ENCODE results near the gene PARP4. TPM values are rescaled to one million over a fixed set of nuclear protein-coding genes. Genes with fewer than 3 reads are reported as not detected.

PARP4 gene
- total RNA-seq, 2 experiments from 2014 or later: 34.4 to 48.5 TPM

DNA sequence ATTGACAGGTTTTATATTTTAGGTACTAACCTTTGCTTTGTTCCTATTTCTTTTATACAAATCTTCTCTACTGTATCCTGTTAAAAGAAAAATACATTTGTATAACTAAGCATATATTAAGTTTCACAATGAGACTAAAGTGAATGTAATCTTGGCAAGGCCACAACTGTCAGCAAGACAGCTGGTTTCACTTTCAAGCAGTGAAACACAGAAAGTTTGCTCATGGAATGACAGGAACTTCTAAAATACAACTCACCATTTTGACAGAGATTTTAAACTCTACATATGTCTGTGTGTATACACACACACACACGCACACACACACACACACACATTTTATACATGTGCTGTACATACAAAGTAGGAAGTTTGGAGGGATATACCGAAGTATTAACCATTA, 53.3 kb downstream of the PARP4 start:
- H4K20me1 ChIP-seq (ENCODE audit: insufficient read depth, low read length): no peaks in the 10 kb centered on the region
- BruUV-seq (replicated peaks): no TSS peak
- H3K36me3 ChIP-seq (ENCODE audit: insufficient read depth, low read length): peaks cover 65% of the 10 kb centered on the region
- no peak for DNase-seq (ENCODE audit: low spot score)
- no peaks in the 10 kb centered on the region for H3K4me1 ChIP-seq (ENCODE audit: insufficient read depth, low read length, poor library complexity, severe bottlenecking)
- H3K9me3 ChIP-seq (ENCODE audit: low read length): no peaks in the 10 kb centered on the region
- H3K9me2 ChIP-seq (ENCODE audit: insufficient read depth, low read length): no peaks in the 10 kb centered on the region
- POLR2A ChIA-PET: interaction anchor here (0.7 kb wide), 1 partner anchor 182 kb away, joined by 3 read pairs; no protein-coding TSS in a partner anchor
- H3K27ac ChIP-seq (ENCODE audit: low read depth, low read length, poor library complexity, severe bottlenecking): no peak overlapping the region
- CTCF ChIA-PET (ENCODE audit: unreplicated experiment): no interaction called here
- no peak for TF ChIP-seq EZH2phosphoT487 (IDR thresholded peaks at IDR 0.05; ENCODE audit: borderline replicate concordance, low read depth, low read length)
- TF ChIP-seq, protein P1, sequence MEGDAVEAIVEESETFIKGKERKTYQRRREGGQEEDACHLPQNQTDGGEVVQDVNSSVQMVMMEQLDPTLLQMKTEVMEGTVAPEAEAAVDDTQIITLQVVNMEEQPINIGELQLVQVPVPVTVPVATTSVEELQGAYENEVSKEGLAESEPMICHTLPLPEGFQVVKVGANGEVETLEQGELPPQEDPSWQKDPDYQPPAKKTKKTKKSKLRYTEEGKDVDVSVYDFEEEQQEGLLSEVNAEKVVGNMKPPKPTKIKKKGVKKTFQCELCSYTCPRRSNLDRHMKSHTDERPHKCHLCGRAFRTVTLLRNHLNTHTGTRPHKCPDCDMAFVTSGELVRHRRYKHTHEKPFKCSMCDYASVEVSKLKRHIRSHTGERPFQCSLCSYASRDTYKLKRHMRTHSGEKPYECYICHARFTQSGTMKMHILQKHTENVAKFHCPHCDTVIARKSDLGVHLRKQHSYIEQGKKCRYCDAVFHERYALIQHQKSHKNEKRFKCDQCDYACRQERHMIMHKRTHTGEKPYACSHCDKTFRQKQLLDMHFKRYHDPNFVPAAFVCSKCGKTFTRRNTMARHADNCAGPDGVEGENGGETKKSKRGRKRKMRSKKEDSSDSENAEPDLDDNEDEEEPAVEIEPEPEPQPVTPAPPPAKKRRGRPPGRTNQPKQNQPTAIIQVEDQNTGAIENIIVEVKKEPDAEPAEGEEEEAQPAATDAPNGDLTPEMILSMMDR (conservative IDR thresholded peaks at IDR 0.05; ENCODE audit: low read length): no peak
- H2AFZ ChIP-seq (ENCODE audit: low read length): no peak overlapping the region
- intact Hi-C loops (cut with micrococcal nuclease; ENCODE audit: unreplicated experiment): no loop called here
- no peak overlapping the region for H3K4me3 ChIP-seq (ENCODE audit: low read depth, low read length, poor library complexity, severe bottlenecking)
- H3K79me2 ChIP-seq (ENCODE audit: insufficient read depth, low read depth, low read length): no peaks in the 10 kb centered on the region
- no peak overlapping the region for H3K4me2 ChIP-seq (ENCODE audit: low read length)

DNA sequence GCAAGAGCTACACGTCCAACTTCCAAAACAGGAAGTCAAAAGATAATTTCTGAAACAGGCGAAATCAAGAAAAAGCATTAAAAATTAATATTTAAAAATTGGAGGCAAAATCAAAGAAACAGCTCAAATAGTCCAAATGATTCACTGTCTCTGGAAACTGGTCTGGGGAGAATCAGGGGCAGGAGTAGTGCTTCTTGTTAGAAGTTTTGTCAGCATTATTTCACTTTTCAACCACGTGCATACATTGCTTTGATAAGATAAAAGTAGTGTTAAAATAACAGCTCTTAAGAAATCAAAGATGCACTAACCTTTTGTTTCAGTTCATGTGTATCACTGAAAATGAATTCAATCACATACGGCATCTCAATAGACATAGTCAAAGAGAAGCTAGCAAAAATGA, 53.8 kb downstream of the PARP4 start:
- no peak for DNase-seq (ENCODE audit: low spot score)
- Histone ChIP-seq H3K79me2 (ENCODE audit: insufficient read depth, low read depth, low read length) (no peaks in the 10 kb centered on the region), H2AFZ (ENCODE audit: low read length) (no peak overlapping the region), H3K4me3 (ENCODE audit: low read depth, low read length, poor library complexity, severe bottlenecking) (no peak overlapping the region), H3K27ac (ENCODE audit: low read depth, low read length, poor library complexity, severe bottlenecking) (no peak overlapping the region), H3K9me2 (ENCODE audit: insufficient read depth, low read length) (no peaks in the 10 kb centered on the region), H3K4me2 (ENCODE audit: low read length) (no peak overlapping the region), H4K20me1 (ENCODE audit: insufficient read depth, low read length) (no peaks in the 10 kb centered on the region), H3K36me3 (ENCODE audit: insufficient read depth, low read length) (peaks cover 70% of the 10 kb centered on the region), H3K4me1 (ENCODE audit: insufficient read depth, low read length, poor library complexity, severe bottlenecking) (no peaks in the 10 kb centered on the region), H3K9me3 (ENCODE audit: low read length) (no peaks in the 10 kb centered on the region)
- ChIA-PET POLR2A (interaction anchor here (0.7 kb wide), 1 partner anchor 183 kb away, joined by 3 read pairs; no protein-coding TSS in a partner anchor), CTCF (ENCODE audit: unreplicated experiment) (no interaction called here)
- no peak for TF ChIP-seq EZH2phosphoT487 (IDR thresholded peaks at IDR 0.05; ENCODE audit: borderline replicate concordance, low read depth, low read length)
- TF ChIP-seq, protein P1 (conservative IDR thresholded peaks at IDR 0.05; ENCODE audit: low read length): no peak
- intact Hi-C loops (cut with micrococcal nuclease; ENCODE audit: unreplicated experiment): no loop called here
- no TSS peak for BruUV-seq (replicated peaks)

DNA sequence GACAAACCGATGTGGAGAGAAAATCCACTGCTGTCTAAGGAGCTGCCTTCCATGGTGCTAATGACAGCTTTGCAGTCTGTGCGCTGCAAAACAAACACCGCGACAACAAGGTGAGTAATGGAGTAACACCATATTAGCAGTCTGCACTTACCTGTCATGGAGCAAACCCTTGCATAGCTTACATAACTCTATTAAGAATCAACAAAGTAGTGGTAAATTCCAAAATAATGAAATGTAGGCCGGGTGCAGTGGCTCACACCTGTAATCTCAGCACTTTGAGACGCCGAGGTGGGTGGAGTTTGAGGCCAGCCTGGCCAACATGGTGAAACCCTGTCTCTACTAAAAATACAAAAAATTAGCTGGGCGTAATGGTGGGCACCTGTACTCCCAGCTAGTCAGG, 56.2 kb downstream of the PARP4 start:
- H3K4me3 ChIP-seq (ENCODE audit: low read depth, low read length, poor library complexity, severe bottlenecking): no peak overlapping the region
- H3K27ac ChIP-seq (ENCODE audit: low read depth, low read length, poor library complexity, severe bottlenecking): no peak overlapping the region
- no TSS peak for BruUV-seq (replicated peaks)
- no peaks in the 10 kb centered on the region for H3K9me2 ChIP-seq (ENCODE audit: insufficient read depth, low read length)
- H3K36me3 ChIP-seq (ENCODE audit: insufficient read depth, low read length): peaks cover 81% of the 10 kb centered on the region
- TF ChIP-seq, protein P1 (conservative IDR thresholded peaks at IDR 0.05; ENCODE audit: low read length): no peak
- no peak for TF ChIP-seq EZH2phosphoT487 (IDR thresholded peaks at IDR 0.05; ENCODE audit: borderline replicate concordance, low read depth, low read length)
- no peaks in the 10 kb centered on the region for H3K79me2 ChIP-seq (ENCODE audit: insufficient read depth, low read depth, low read length)
- H3K4me1 ChIP-seq (ENCODE audit: insufficient read depth, low read length, poor library complexity, severe bottlenecking): no peaks in the 10 kb centered on the region
- no peaks in the 10 kb centered on the region for H4K20me1 ChIP-seq (ENCODE audit: insufficient read depth, low read length)
- DNase-seq (ENCODE audit: low spot score): no peak
- ChIA-PET POLR2A (no interaction called here), CTCF (ENCODE audit: unreplicated experiment) (no interaction called here)
- H3K4me2 ChIP-seq (ENCODE audit: low read length): no peak overlapping the region
- no peak overlapping the region for H2AFZ ChIP-seq (ENCODE audit: low read length)
- intact Hi-C loops (cut with micrococcal nuclease; ENCODE audit: unreplicated experiment): no loop called here
- H3K9me3 ChIP-seq (ENCODE audit: low read length): no peaks in the 10 kb centered on the region

Data from OCI-LY7 (cell line).